Coronary artery (tissue), 2 donors: ENCODE results near the gene ZFP57.
"Not testable (repeated sequence)": the region's sequence is repeated elsewhere in the genome, so short reads cannot be mapped to it uniquely, and the experiment has no call there.

Experiments
- DNase-seq: peaks from one replicate; pipeline ENCODE4 v3.0.0-alpha.2; 2017; ENCODE audit warnings: low spot score
- H3K27ac ChIP-seq, 2 donors: fragments of 200-600 bp; sonication (generic); one replicate each; pipeline ENCODE4 v1.5.1; 2016 to 2019
- H3K4me3 ChIP-seq: fragments of 200-600 bp; sonication (generic); 2 replicates; pipeline ENCODE4 v1.5.1; 2016; ENCODE audit warnings: mild to moderate bottlenecking, moderate library complexity
- TF ChIP-seq, protein P1 (sequence below): fragments of 200-600 bp; sonication (generic); IDR thresholded peaks from one replicate; pipeline ENCODE4 v1.5.1; 2019; ENCODE audit warnings: antibody characterized with exemption

The ZFP57 gene

GRCh38 chr6:29665942-29666825, 14.8 kb downstream of the ZFP57 start:
- Histone ChIP-seq H3K4me3 (no peak overlapping the region), H3K27ac (no peak overlapping the region)
- no peak for DNase-seq
- TF ChIP-seq, protein P1, sequence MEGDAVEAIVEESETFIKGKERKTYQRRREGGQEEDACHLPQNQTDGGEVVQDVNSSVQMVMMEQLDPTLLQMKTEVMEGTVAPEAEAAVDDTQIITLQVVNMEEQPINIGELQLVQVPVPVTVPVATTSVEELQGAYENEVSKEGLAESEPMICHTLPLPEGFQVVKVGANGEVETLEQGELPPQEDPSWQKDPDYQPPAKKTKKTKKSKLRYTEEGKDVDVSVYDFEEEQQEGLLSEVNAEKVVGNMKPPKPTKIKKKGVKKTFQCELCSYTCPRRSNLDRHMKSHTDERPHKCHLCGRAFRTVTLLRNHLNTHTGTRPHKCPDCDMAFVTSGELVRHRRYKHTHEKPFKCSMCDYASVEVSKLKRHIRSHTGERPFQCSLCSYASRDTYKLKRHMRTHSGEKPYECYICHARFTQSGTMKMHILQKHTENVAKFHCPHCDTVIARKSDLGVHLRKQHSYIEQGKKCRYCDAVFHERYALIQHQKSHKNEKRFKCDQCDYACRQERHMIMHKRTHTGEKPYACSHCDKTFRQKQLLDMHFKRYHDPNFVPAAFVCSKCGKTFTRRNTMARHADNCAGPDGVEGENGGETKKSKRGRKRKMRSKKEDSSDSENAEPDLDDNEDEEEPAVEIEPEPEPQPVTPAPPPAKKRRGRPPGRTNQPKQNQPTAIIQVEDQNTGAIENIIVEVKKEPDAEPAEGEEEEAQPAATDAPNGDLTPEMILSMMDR = no peak

DNA sequence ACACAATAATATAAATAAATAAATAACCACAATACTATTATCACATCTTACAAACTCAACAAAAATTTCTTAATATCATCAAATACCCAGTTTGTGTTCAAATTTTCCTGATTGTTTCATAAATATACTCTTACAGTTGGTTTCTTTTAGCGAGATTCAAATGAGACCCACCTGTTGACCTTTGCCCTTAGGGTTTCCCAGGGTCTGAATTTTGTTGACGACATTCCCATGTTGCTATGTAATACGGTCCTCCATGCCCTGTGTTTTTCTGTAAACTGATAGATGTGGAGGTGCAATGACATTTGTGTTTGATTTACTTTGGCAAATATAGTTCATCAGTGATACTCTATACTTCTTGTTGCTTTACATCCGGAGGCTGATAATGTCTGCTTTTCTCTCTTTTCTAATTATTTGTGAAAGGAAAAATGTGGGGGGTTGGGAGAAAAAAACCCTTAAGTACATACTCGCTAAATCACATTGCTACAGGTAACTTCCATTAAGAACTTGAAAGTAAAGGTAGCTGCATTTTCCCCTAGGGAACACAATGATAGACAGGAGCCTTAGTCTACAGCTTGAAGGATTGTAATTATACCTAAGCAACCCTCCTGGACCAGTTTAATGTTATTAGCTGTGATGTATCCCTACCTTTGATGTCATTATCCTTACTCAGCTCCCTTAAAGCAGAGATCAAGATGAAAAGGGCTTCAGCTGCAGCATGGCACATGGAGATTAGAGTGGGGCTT, 17.5 kb downstream of the ZFP57 start:
- no peak overlapping the region for H3K27ac ChIP-seq
- TF ChIP-seq, protein P1 = no peak
- no peak for DNase-seq
- no peak overlapping the region for H3K4me3 ChIP-seq

DNA sequence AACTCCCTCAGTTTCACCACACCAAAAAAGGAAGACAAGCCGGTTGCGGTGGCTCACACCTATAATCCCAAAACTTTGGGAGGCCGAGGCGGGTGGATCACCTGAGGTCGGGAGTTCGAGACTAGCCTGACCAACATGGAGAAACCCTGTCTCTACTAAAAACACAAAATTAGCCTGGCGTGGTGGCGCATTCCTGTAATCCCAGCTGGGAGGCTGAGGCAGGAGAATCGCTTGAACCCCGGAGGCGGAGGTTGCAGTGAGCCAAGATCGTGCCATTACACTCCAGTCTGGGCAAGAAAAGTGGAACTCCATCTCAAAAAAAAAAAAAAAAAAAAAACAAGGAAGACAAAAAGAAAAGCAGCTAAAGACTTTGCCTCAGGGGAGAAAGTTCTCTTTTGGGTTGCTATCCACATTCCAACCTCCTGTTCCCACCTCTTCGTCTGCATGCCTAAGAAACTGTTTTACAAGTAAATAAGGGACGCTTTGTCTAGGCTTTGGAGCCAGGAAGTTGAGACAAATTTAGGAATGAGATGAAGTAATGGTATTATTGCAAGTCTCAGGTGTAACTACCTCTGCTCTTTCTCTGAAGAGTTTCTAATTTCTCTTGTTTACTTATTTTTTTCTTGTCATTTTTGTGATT, 19.3 kb downstream of the ZFP57 start:
- H3K4me3 ChIP-seq, DNase-seq, H3K27ac ChIP-seq: not testable (repeated sequence)

GRCh38 chr6:29661071-29661470, 19.9 kb downstream of the ZFP57 start:
- no peak for DNase-seq
- TF ChIP-seq, protein P1 = no peak
- Histone ChIP-seq H3K27ac (no peak overlapping the region), H3K4me3 (no peak overlapping the region)

GRCh38 chr6:29656798-29657197, 24.2 kb downstream of the ZFP57 start, which contains the start of gene MOG:
TSS of gene MOG (plus strand) at chr6:29657092. CDS start at chr6:29657210, 118 bp downstream.
- no peak within 1 kb of the TSS for H3K4me3 ChIP-seq
- H3K27ac ChIP-seq = peak within 1 kb of the TSS; percentile 27 to 46
- TF ChIP-seq, protein P1 = no peak
- DNase-seq = no peak

DNA sequence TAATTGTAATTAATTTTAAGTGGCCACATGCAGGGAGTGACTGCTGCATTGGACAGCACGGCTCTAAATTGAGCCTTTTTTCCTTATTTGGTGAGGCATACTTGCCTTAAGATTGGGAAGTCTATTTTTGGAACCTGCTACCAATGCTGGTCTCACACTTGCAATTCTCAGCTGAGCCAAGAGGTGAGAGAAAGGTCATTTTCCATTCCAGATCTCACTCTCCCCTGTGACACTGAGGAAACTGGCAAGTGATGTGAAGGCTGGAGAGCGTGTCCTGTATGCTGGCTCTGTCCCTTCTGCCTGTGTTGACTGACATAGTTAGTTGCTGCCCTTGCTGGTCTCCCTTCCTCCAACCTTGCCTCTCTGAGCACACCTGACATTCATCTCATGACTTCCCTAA, 24.8 kb downstream of the ZFP57 start:
- Histone ChIP-seq H3K27ac (peak overlapping the region; percentile 27 to 46), H3K4me3 (no peak overlapping the region)
- no peak for DNase-seq
- TF ChIP-seq, protein P1 = no peak

- Histone ChIP-seq H3K27ac (peak overlapping the region in 1 of 2 donors; percentile 27), H3K4me3 (no peak overlapping the region)
- TF ChIP-seq, protein P1 = no peak
- DNase-seq = no peak
Measured at GRCh38 chr6:29655658-29656057, 25.3 kb downstream of the ZFP57 start.
